ENCODE results near the gene CNOT6L. TPM values are rescaled to one million over a fixed set of nuclear protein-coding genes. Genes with fewer than 3 reads are reported as not detected.
A peak's percentile ranks its signal among the peaks of the same experiment; 100 is the strongest.
"Not testable (repeated sequence)": the region's sequence is repeated elsewhere in the genome, so short reads cannot be mapped to it uniquely, and the experiment has no call there.

CNOT6L gene
- total RNA-seq (2014; rRNA removed; shearing (Covaris generic); ENCODE audit: low replicate concordance), result 1.9 and 6.1 TPM in 2 replicates

- H3K4me3 ChIP-seq, result peak within 1 kb of the TSS; percentile 77
- peak; percentile 66 for DNase-seq
- H3K27me3 ChIP-seq, result no peaks in the 10 kb centered on the region
- no peaks in the 10 kb centered on the region for H3K36me3 ChIP-seq
- H3K9me3 ChIP-seq, result no peaks in the 10 kb centered on the region
Observed at GRCh38 chr4:77818602-77819403, at the start of gene CNOT6L. TSS of gene CNOT6L (minus strand) at chr4:77819368. CDS start at chr4:77819308, 60 bp downstream.

GRCh38 chr4:77865259-77865658, 46.1 kb upstream of the CNOT6L start:
- Histone ChIP-seq H3K36me3 (no peaks in the 10 kb centered on the region; the same call in 1 of the 2 replicates), H3K4me3 (no peak overlapping the region), H3K27me3 (no peaks in the 10 kb centered on the region), H3K9me3 (no peaks in the 10 kb centered on the region)
- no peak for DNase-seq

- H3K36me3 ChIP-seq, DNase-seq, H3K9me3 ChIP-seq, H3K27me3 ChIP-seq: not testable (repeated sequence)
- H3K4me3 ChIP-seq, result peak overlapping the region; percentile 80
Observed at GRCh38 chr4:77863341-77863740, 44.2 kb upstream of the CNOT6L start.

GRCh38 chr4:77862478-77863216, 43.5 kb upstream of the CNOT6L start, which contains the start of gene MRPL1:
TSS of gene MRPL1 (plus strand) at chr4:77862830. CDS start at chr4:77862849, 19 bp downstream.
- no peaks in the 10 kb centered on the region for H3K9me3 ChIP-seq
- H3K27me3 ChIP-seq, result no peaks in the 10 kb centered on the region
- DNase-seq, result peak; percentile 81
- peak within 1 kb of the TSS; percentile 80 for H3K4me3 ChIP-seq
- H3K36me3 ChIP-seq, result no peaks in the 10 kb centered on the region; the same call in 1 of the 2 replicates

- Histone ChIP-seq H3K4me3 (no peak overlapping the region), H3K27me3 (no peaks in the 10 kb centered on the region), H3K36me3 (no peaks in the 10 kb centered on the region; the same call in 1 of the 2 replicates), H3K9me3 (no peaks in the 10 kb centered on the region)
- no peak for DNase-seq
Observed at GRCh38 chr4:77861495-77861894, 42.3 kb upstream of the CNOT6L start.

- no peaks in the 10 kb centered on the region for H3K36me3 ChIP-seq
- DNase-seq, result no peak
- H3K9me3 ChIP-seq, result no peaks in the 10 kb centered on the region
- no peaks in the 10 kb centered on the region for H3K27me3 ChIP-seq
- no peak overlapping the region for H3K4me3 ChIP-seq
Observed at GRCh38 chr4:77859256-77859655, 40.1 kb upstream of the CNOT6L start.

- Histone ChIP-seq H3K36me3 (no peaks in the 10 kb centered on the region), H3K4me3 (no peak overlapping the region), H3K9me3 (no peaks in the 10 kb centered on the region), H3K27me3 (no peaks in the 10 kb centered on the region)
- no peak for DNase-seq
Observed at GRCh38 chr4:77856152-77856551, 37.0 kb upstream of the CNOT6L start.

- H3K9me3 ChIP-seq, result no peaks in the 10 kb centered on the region
- no peaks in the 10 kb centered on the region for H3K36me3 ChIP-seq
- no peak overlapping the region for H3K4me3 ChIP-seq
- DNase-seq, result no peak
- H3K27me3 ChIP-seq, result no peaks in the 10 kb centered on the region
Observed at GRCh38 chr4:77854431-77855111, 35.4 kb upstream of the CNOT6L start.

- no peaks in the 10 kb centered on the region for H3K27me3 ChIP-seq
- no peaks in the 10 kb centered on the region for H3K9me3 ChIP-seq
- H3K36me3 ChIP-seq, result no peaks in the 10 kb centered on the region
- no peak for DNase-seq
- H3K4me3 ChIP-seq, result no peak overlapping the region
Observed at GRCh38 chr4:77852892-77853495, 33.8 kb upstream of the CNOT6L start.

- Histone ChIP-seq H3K4me3 (no peak overlapping the region), H3K27me3 (no peaks in the 10 kb centered on the region), H3K9me3 (no peaks in the 10 kb centered on the region), H3K36me3 (no peaks in the 10 kb centered on the region)
- no peak for DNase-seq
Observed at GRCh38 chr4:77849278-77849965, 30.3 kb upstream of the CNOT6L start.

- Histone ChIP-seq H3K9me3 (no peaks in the 10 kb centered on the region), H3K36me3 (no peaks in the 10 kb centered on the region), H3K27me3 (no peaks in the 10 kb centered on the region), H3K4me3 (no peak overlapping the region)
- no peak for DNase-seq
Observed at GRCh38 chr4:77848508-77848907, 29.3 kb upstream of the CNOT6L start.

GRCh38 chr4:77845929-77846328, 26.8 kb upstream of the CNOT6L start:
- no peak for DNase-seq
- Histone ChIP-seq H3K9me3 (no peaks in the 10 kb centered on the region), H3K4me3 (no peak overlapping the region), H3K36me3 (no peaks in the 10 kb centered on the region), H3K27me3 (no peaks in the 10 kb centered on the region)

- Histone ChIP-seq H3K4me3 (no peak overlapping the region), H3K36me3 (no peaks in the 10 kb centered on the region), H3K9me3 (no peaks in the 10 kb centered on the region), H3K27me3 (no peaks in the 10 kb centered on the region)
- no peak for DNase-seq
Observed at GRCh38 chr4:77845400-77845799, 26.2 kb upstream of the CNOT6L start.

GRCh38 chr4:77844363-77844762, 25.2 kb upstream of the CNOT6L start:
- Histone ChIP-seq H3K27me3 (no peaks in the 10 kb centered on the region), H3K36me3 (no peaks in the 10 kb centered on the region), H3K4me3 (no peak overlapping the region), H3K9me3 (no peaks in the 10 kb centered on the region)
- DNase-seq, result no peak

GRCh38 chr4:77843628-77844027, 24.5 kb upstream of the CNOT6L start:
- Histone ChIP-seq H3K4me3 (no peak overlapping the region), H3K9me3 (no peaks in the 10 kb centered on the region), H3K27me3 (no peaks in the 10 kb centered on the region), H3K36me3 (no peaks in the 10 kb centered on the region)
- no peak for DNase-seq

GRCh38 chr4:77834403-77834802, 15.2 kb upstream of the CNOT6L start:
- Histone ChIP-seq H3K4me3 (no peak overlapping the region), H3K27me3 (no peaks in the 10 kb centered on the region), H3K9me3 (no peaks in the 10 kb centered on the region), H3K36me3 (no peaks in the 10 kb centered on the region)
- no peak for DNase-seq
